Stimulated activated CD4-positive, alpha-beta T cell treated with anti-CD3 and anti-CD28 coated beads, TNF-alpha, amount 100 ng/mL, for 1 hour (primary cell): ENCODE measurements around the gene HNRNPR.
"Not testable (repeated sequence)": the region's sequence is repeated elsewhere in the genome, so short reads cannot be mapped to it uniquely, and the experiment has no call there.

ENCODE experiments used
- DNase-seq, 3 donors: peaks; one replicate each; pipeline ENCODE4 v3.0.0-alpha.2; 2020; ENCODE audit warnings: low read depth in 3 of 3, low spot score in 1 of 3

HNRNPR gene

DNA sequence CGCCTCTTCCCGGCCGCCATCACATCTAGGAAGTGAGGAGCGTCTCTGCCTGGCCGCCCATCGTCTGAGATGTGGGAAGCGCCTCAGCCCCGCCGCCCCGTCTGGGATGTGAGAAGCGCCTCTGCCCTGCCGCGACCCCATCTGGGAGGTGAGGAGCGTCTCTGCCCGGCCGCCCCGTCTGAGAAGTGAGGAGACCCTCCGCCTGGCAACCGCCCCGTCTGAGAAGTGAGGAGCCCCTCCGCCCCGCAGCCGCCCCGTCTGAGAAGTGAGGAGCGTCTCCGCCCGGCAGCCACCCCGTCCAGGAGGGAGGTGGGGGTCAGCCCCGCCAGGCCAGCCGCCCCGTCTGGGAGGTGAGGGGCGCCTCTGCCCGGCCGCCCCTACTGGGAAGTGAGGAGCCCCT, 86.7 kb downstream of the HNRNPR start:
- DNase-seq = not testable (repeated sequence)
